C4-2B (cell line): ENCODE results near the gene NLRX1.

Experiments
- ZFX ChIP-seq: fragments of 450-650 bp; IDR thresholded peaks from 2 replicates; pipeline ENCODE4 v1.6.1; 2017
- TF ChIP-seq, protein P1 (sequence below): fragments of 450-650 bp; conservative IDR thresholded peaks from 2 replicates; pipeline ENCODE4 v1.5.1; 2017; ENCODE audit warnings: mild to moderate bottlenecking

- TF ChIP-seq, protein P1, sequence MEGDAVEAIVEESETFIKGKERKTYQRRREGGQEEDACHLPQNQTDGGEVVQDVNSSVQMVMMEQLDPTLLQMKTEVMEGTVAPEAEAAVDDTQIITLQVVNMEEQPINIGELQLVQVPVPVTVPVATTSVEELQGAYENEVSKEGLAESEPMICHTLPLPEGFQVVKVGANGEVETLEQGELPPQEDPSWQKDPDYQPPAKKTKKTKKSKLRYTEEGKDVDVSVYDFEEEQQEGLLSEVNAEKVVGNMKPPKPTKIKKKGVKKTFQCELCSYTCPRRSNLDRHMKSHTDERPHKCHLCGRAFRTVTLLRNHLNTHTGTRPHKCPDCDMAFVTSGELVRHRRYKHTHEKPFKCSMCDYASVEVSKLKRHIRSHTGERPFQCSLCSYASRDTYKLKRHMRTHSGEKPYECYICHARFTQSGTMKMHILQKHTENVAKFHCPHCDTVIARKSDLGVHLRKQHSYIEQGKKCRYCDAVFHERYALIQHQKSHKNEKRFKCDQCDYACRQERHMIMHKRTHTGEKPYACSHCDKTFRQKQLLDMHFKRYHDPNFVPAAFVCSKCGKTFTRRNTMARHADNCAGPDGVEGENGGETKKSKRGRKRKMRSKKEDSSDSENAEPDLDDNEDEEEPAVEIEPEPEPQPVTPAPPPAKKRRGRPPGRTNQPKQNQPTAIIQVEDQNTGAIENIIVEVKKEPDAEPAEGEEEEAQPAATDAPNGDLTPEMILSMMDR, result no peak
- no peak for TF ChIP-seq ZFX
Measured at GRCh38 chr11:119189393-119189792, 20.9 kb downstream of the NLRX1 start.
